T-helper 17 cell (primary cell): ENCODE measurements around the gene FAP. TPM values are rescaled to one million over a fixed set of nuclear protein-coding genes. Genes with fewer than 3 reads are reported as not detected.

Experiments used
- ATAC-seq: fragments of 150-1000 bp; cut with Tn5 transposase; 2 replicates; pipeline ENCODE4 v1.10.0; 2021; ENCODE audit warnings: mild to moderate bottlenecking, moderate library complexity
- DNase-seq, 3 donors: peaks; one replicate each; pipeline versions ENCODE4 v3.0.0 to v3.0.0-alpha.2; 2020 to 2021
- H3K9me3 ChIP-seq: one replicate; pipeline ENCODE4 v1.7.0; 2013; ENCODE audit warnings: low read length, mild to moderate bottlenecking; ENCODE audit not compliant: control insufficient read depth, poor library complexity, severe bottlenecking
- H3K27ac Mint-ChIP-seq: one replicate; pipeline ENCODE4 v1.8.0; 2022; ENCODE audit warnings: mild to moderate bottlenecking, moderate library complexity, mixed read lengths
- H3K27me3 Mint-ChIP-seq: one replicate; pipeline ENCODE4 v1.8.0; 2022; ENCODE audit warnings: mixed read lengths
- H3K36me3 Mint-ChIP-seq: one replicate; pipeline ENCODE4 v1.8.0; 2022; ENCODE audit warnings: low read depth, mixed read lengths
- H3K4me1 Mint-ChIP-seq: one replicate; pipeline ENCODE4 v1.8.0; 2022; ENCODE audit warnings: mild to moderate bottlenecking, mixed read lengths
- H3K4me3 Mint-ChIP-seq: one replicate; pipeline ENCODE4 v1.8.0; 2022; ENCODE audit warnings: mild to moderate bottlenecking, moderate library complexity, mixed read lengths
- total RNA-seq, 4 donors: library from RNA in 2 of 4; stranded (reverse) in 2 of 4; gene quantifications; one replicate each; pipeline ENCODE4 v1.2.3 and lab custom pipeline; 2022 to 2026

The FAP gene, protein sequence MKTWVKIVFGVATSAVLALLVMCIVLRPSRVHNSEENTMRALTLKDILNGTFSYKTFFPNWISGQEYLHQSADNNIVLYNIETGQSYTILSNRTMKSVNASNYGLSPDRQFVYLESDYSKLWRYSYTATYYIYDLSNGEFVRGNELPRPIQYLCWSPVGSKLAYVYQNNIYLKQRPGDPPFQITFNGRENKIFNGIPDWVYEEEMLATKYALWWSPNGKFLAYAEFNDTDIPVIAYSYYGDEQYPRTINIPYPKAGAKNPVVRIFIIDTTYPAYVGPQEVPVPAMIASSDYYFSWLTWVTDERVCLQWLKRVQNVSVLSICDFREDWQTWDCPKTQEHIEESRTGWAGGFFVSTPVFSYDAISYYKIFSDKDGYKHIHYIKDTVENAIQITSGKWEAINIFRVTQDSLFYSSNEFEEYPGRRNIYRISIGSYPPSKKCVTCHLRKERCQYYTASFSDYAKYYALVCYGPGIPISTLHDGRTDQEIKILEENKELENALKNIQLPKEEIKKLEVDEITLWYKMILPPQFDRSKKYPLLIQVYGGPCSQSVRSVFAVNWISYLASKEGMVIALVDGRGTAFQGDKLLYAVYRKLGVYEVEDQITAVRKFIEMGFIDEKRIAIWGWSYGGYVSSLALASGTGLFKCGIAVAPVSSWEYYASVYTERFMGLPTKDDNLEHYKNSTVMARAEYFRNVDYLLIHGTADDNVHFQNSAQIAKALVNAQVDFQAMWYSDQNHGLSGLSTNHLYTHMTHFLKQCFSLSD
- not detected for total RNA-seq
- total RNA-seq (lab: John Stamatoyannopoulos, UW): 0 to 0.12 reads per million in 2 donors

DNA sequence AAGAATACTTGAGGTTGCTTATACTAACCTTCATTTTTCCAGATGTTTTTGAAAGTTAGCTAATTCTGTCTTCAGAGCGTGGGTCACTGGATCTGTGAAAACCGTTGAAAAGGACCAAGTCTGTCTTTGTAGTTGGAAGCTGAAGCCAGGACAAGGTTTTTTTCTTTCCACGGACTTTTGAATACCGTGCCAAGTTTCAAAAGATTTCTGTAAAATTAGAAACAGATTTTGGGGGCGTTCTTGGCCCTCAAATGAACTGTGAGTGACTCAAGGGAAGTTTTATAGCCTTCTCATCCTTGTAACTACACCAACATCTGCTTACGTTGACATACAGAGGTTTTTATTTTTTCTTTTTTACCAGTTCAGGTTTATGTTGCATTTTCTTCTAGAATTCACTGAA lies at the start of gene FAP:
FAP (minus strand) TSS at position 152 of the 400 bp plus-strand sequence; CDS start at position 34, 118 bp downstream.
- peaks cover 48% of the 10 kb centered on the region for H3K27me3 Mint-ChIP-seq

DNA sequence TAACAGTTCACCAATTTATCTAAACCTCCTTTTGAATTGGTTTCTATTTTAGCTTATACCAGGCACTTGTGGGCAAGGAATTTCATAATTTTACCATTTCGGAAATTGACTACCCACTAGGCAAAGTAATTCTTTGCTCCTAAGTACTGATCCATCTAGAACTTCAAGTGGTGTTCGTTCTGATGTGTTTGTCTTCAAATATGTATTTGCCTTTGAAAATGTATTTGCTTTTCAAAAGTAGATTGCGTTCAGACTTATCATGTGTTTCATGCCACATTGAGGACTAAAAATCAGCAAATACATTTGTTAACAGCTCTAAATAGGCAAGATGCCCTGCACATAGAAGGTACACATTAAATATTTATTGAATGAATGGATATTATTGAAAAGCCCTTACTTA lies 48.5 kb upstream of the FAP start:
- ATAC-seq (no peak), DNase-seq (no peak)
- Mint-ChIP-seq H3K27me3 (no peaks in the 10 kb centered on the region), H3K27ac (no peak overlapping the region), H3K4me1 (peaks cover 4% of the 10 kb centered on the region), H3K4me3 (no peak overlapping the region), H3K36me3 (peaks cover 5% of the 10 kb centered on the region)
- no peaks in the 10 kb centered on the region for H3K9me3 ChIP-seq

More for the DNA sequence above, at the start of gene FAP:
- DNase-seq (no peak), ATAC-seq (no peak)
- Mint-ChIP-seq H3K4me3 (no peak within 1 kb of the TSS), H3K4me1 (no peaks in the 10 kb centered on the region), H3K36me3 (no peaks in the 10 kb centered on the region), H3K27ac (no peak within 1 kb of the TSS)
- H3K9me3 ChIP-seq: no peaks in the 10 kb centered on the region

DNA sequence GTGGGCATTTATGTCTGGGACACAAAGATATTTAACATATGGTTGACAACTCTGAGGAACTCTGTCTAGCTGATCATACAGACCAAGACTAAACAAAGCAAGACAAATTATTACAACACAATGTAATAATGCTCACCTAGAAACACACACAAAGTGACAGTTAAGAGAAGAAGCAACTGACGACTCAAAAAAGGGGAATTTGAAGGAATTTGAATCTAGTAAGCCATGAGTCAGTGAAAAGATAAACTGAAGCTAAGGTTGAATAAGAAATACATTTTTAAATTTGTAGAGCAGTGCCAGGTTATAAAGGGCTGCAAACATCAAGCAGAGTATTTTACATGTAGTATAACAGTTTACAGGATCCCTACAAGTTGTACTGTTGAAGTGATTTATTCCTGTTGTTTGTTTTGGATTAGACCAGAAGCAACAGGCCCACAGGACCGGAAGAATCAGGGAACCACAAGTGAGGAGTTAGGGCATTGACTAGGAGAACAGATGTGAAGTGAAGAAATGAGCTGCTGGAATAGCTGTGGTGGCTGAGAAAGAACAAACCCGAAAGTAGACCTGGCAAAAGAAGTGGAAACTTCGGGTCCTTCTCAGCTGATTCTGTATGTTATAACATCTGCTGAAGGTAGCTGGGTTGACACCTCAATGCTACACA lies 39.6 kb upstream of the FAP start:
- DNase-seq: no peak
- H3K36me3 Mint-ChIP-seq: peaks cover 17% of the 10 kb centered on the region
- peaks cover 7% of the 10 kb centered on the region for H3K4me1 Mint-ChIP-seq
- H3K27me3 Mint-ChIP-seq: no peaks in the 10 kb centered on the region
- no peak for ATAC-seq
- H3K9me3 ChIP-seq: no peaks in the 10 kb centered on the region
- H3K4me3 Mint-ChIP-seq: no peak overlapping the region
- H3K27ac Mint-ChIP-seq: peak overlapping the region; percentile 21

DNA sequence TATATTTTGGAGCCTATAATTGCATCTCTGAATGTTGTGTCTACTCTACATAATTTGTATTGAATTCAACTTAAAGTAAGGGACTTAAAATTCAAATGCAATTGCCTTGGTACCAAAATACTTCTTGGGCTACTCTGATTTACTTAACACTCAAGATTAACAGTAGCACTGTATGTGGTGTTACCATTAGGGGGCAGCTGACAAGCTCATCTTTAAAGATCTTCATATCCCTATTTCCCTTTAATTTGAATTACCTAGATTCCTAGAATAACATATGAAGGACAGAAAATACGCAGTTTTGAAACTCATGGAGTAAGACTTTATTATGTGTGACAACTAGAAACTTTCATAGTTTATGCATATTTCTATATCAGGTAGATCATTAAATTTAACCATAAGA lies 37.4 kb upstream of the FAP start:
- H3K4me1 Mint-ChIP-seq: peaks cover 4% of the 10 kb centered on the region
- H3K9me3 ChIP-seq: no peaks in the 10 kb centered on the region
- ATAC-seq: no peak
- no peak overlapping the region for H3K4me3 Mint-ChIP-seq
- H3K27ac Mint-ChIP-seq: no peak overlapping the region
- H3K27me3 Mint-ChIP-seq: no peaks in the 10 kb centered on the region
- no peak for DNase-seq
- H3K36me3 Mint-ChIP-seq: peaks cover 20% of the 10 kb centered on the region

DNA sequence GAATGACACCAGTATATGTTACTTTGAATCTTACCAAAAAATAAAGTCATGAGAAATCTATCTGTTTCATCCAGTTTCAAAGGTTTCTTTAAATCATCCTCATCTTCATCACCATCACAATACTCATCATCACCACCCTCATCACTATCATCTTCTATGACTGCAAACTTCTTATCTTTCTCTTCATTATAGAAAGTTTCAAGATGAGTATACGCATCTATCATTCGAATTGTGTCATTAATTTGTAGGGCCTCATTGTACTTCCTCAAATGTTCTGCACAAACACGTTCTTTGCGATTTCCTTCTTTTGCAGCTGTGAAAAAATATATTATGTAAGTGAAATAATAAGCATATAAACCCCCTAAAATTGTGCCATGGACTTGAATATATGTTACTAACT lies 34.1 kb upstream of the FAP start:
- Mint-ChIP-seq H3K4me1 (peaks cover 2% of the 10 kb centered on the region), H3K27me3 (no peaks in the 10 kb centered on the region), H3K36me3 (peaks cover 17% of the 10 kb centered on the region), H3K27ac (peak overlapping the region; percentile 43), H3K4me3 (no peak overlapping the region)
- DNase-seq: no peak
- no peak for ATAC-seq
- no peaks in the 10 kb centered on the region for H3K9me3 ChIP-seq

DNA sequence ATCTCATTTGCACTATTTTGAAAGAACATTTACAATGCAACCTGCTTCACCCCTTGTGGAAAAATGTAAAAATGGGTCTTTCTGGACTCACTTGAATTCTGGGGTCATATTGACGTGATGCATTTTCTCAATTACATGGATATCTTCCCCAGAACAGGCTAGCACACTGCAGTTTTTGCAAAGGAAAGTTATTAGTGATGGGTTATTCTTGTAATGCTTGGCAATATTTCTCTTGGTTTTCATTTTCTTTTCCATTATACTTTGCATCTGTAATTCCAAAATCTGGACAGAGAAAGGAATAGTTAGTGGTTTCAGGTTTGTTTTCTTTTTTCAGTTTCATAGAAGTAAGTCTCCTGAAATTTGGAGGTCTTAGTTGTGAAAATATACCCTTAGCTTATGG lies 24.8 kb upstream of the FAP start:
- Mint-ChIP-seq H3K36me3 (peaks cover 14% of the 10 kb centered on the region), H3K4me3 (no peak overlapping the region), H3K27ac (no peak overlapping the region), H3K4me1 (no peaks in the 10 kb centered on the region), H3K27me3 (no peaks in the 10 kb centered on the region)
- ATAC-seq (no peak), DNase-seq (no peak)
- no peaks in the 10 kb centered on the region for H3K9me3 ChIP-seq

DNA sequence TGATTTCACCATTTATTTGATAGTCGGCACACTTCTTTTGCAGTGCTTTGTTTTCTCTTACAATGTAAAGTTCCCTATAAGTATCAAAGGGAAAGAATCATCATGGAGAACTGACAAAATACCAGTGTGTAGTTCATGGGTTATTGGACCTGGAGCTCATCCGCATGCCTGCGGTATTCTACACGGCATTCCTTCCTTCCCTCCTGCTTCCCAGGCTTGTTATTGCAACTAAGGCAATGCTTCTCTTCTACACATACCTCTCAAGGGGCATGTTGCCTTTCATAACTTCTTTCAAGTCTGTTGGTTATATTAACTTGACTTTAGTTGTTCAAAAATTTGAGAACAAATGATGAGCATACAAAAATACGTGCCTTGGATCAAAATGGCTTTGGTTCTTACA lies 24.3 kb upstream of the FAP start:
- H3K9me3 ChIP-seq: no peaks in the 10 kb centered on the region
- DNase-seq (no peak), ATAC-seq (no peak)
- peaks cover 12% of the 10 kb centered on the region for H3K36me3 Mint-ChIP-seq
- no peak overlapping the region for H3K4me3 Mint-ChIP-seq
- no peaks in the 10 kb centered on the region for H3K27me3 Mint-ChIP-seq
- H3K27ac Mint-ChIP-seq: no peak overlapping the region
- H3K4me1 Mint-ChIP-seq: no peaks in the 10 kb centered on the region

DNA sequence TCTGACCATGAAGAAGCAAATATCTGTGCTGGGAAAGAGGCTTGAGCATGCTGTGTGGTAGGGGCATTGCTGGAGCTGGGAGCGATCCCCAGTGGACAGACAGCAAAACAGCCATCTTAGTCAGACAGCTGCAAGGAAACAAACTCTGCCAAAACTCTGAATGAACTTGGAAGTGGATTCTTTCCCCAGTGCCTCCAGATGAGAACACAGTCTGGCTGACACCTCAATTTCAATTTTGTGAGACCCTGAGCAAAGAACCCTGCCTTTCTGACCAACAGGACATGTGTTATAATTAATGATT lies 23.2 kb upstream of the FAP start:
- ATAC-seq (no peak), DNase-seq (no peak)
- peaks cover 3% of the 10 kb centered on the region for H3K4me1 Mint-ChIP-seq
- no peaks in the 10 kb centered on the region for H3K9me3 ChIP-seq
- H3K27me3 Mint-ChIP-seq: no peaks in the 10 kb centered on the region
- H3K36me3 Mint-ChIP-seq: peaks cover 8% of the 10 kb centered on the region
- no peak overlapping the region for H3K4me3 Mint-ChIP-seq
- H3K27ac Mint-ChIP-seq: no peak overlapping the region

DNA sequence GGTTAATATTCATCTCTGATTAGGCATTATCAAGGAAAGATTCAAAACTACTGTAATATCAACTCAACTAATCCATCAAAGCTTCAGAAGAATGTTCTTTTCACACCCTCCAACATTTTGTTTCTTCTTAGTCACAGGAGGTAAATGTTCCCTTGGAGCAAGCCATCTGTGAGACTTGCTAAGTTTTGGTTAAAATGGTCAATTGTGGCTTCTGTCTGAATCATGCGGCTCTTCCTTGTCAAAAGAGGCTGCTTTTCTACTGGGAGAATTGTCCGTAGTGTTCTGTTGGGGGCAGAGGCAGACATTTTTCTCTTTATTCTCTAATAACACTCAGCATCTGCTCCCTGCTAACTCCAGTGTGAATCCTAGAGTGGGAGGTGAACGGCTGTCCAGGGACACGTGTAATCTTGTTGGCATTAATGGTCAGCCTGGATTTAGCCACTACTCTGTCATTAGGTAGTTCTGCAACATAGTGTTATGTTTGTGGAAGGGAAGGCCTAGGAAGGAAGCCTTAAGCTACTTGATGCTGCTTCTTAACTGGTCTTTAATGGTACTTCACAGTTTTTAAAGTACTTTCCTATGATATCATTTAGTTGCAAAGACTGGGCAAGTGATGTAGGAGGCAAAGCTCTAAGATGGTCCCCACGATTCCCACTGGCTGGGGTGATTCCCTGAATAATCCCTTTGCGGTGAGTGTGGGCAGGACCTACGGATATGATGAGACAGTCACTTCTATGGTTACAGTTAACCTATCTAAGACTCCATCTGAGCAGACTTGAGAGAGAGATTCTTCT lies 22.6 kb upstream of the FAP start:
- DNase-seq: no peak
- no peaks in the 10 kb centered on the region for H3K27me3 Mint-ChIP-seq
- H3K27ac Mint-ChIP-seq: no peak overlapping the region
- peaks cover 8% of the 10 kb centered on the region for H3K36me3 Mint-ChIP-seq
- peaks cover 5% of the 10 kb centered on the region for H3K4me1 Mint-ChIP-seq
- H3K9me3 ChIP-seq: no peaks in the 10 kb centered on the region
- no peak for ATAC-seq
- no peak overlapping the region for H3K4me3 Mint-ChIP-seq

DNA sequence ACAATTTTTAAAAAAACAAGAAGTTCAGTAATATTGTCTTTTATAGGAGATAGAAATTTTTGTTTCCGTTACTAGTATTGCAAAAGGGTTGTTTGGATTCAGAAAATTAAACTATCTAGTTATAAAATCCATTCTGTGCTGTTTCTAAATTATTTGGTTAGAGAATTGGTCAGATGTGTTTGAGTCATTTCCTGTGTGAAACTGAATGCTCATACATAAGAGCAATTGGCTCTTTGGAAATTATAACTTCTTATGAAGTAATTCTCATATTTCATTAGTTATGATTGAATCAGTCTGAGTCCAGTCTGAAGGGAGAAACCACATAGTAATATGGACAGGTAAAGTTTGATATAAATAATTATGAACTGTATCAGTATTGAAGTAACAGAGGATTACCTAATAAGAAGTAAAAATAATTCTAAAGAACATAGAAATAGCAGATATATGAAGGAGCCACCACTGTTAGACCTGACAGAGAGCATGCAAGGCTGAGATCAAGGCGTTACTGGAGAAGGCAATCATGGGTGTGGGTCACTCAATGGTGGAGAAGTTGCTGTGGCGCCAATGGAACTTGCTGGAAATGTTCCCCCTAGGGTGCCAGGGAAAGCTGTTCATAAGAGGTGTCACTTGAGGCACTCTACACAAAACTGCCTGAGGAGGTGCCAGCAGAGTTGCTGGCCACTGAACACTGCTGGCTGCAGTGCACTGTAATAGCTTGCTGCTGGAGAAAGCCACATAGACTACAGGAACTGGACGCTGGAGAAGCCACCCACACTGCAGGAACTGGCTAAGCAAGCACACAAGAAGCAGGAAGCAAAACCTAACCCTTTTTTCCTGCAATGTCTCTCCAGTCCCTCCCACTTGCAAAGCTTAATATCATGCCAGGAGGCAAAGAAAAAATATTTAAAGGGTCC lies 18.0 kb upstream of the FAP start:
- DNase-seq (no peak), ATAC-seq (peak; percentile 18)
- H3K4me3 Mint-ChIP-seq: no peak overlapping the region
- H3K4me1 Mint-ChIP-seq: peaks cover 5% of the 10 kb centered on the region
- no peak overlapping the region for H3K27ac Mint-ChIP-seq
- no peaks in the 10 kb centered on the region for H3K9me3 ChIP-seq
- peaks cover 2% of the 10 kb centered on the region for H3K36me3 Mint-ChIP-seq
- no peaks in the 10 kb centered on the region for H3K27me3 Mint-ChIP-seq

DNA sequence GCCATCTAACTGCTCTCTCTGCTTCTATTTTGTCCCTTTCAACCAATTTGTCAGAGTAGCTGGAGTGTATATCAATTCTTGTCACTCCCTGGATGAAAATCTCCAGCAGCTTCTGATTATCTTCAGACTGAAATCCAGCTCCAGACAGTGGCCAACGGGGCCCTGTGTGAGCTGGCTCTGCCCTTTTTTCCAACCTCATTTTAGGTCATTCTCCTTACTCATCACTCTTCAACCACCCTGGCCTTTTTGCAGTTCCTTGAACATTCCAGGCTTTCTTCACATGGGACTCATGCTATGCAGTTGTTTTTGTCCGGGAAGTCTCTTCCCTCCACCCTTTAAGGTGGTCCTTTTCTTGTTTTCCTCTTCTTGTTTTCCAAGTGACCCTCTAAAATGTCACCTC lies 15.4 kb upstream of the FAP start:
- peaks cover 5% of the 10 kb centered on the region for H3K4me1 Mint-ChIP-seq
- no peak for ATAC-seq
- H3K27me3 Mint-ChIP-seq: no peaks in the 10 kb centered on the region
- H3K9me3 ChIP-seq: no peaks in the 10 kb centered on the region
- no peaks in the 10 kb centered on the region for H3K36me3 Mint-ChIP-seq
- H3K4me3 Mint-ChIP-seq: no peak overlapping the region
- H3K27ac Mint-ChIP-seq: no peak overlapping the region
- DNase-seq: no peak

DNA sequence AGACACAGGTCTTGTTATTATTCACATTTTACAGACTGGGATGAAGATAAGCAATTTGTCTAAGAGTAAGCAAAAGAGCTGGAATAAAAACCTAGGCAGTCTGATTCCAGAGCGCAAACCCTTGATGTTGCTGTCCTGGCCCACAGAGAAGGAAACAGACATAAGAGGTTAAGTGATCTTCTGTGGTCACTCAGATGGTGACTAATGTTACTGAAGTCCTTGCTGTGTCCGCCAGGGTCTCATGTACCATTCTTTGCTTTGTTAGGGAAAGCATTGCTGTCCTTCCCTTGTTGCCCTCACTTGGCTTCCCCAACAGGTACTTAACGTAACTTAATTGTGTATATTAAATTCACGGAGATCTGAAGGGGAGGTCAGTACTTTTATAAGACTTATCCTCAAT lies 14.9 kb upstream of the FAP start:
- no peaks in the 10 kb centered on the region for H3K27me3 Mint-ChIP-seq
- H3K9me3 ChIP-seq: no peaks in the 10 kb centered on the region
- ATAC-seq: no peak
- H3K27ac Mint-ChIP-seq: no peak overlapping the region
- peaks cover 5% of the 10 kb centered on the region for H3K4me1 Mint-ChIP-seq
- no peak for DNase-seq
- no peaks in the 10 kb centered on the region for H3K36me3 Mint-ChIP-seq
- H3K4me3 Mint-ChIP-seq: no peak overlapping the region
